Measurements from ENCODE around the gene CST7.

The CST7 gene

GRCh38 chr20:24909086-24909780, 39.8 kb upstream of the CST7 start:
- DNase-seq = no peak
- H3K27me3 ChIP-seq (ENCODE audit: insufficient read depth, low read length, poor library complexity) = no peaks in the 10 kb centered on the region
- no peaks in the 10 kb centered on the region for H3K4me1 ChIP-seq (ENCODE audit: insufficient read depth, low read length)
- H3K9ac ChIP-seq (ENCODE audit: low read depth, low read length) = no peak overlapping the region
- H3K4me3 ChIP-seq (ENCODE audit: low read depth in 1 of 2, low read length in 2 of 2) = no peak overlapping the region
- no peak overlapping the region for H2AFZ ChIP-seq (ENCODE audit: low read depth, low read length)
- H3K9me3 ChIP-seq (ENCODE audit: insufficient read depth, low read length, severe bottlenecking) = peaks cover 18% of the 10 kb centered on the region
- TF ChIP-seq EZH2 (IDR thresholded peaks at IDR 0.05; ENCODE audit: borderline replicate concordance, low read depth, low read length, severe bottlenecking) (no peak), CTCF (IDR thresholded peaks at IDR 0.05; ENCODE audit: borderline replicate concordance, extremely low read depth, low read length, poor library complexity, severe bottlenecking) (no peak)
- no peaks in the 10 kb centered on the region for H3K36me3 ChIP-seq (ENCODE audit: insufficient read depth, low read length)
- ATAC-seq (ENCODE audit: insufficient read depth, low read depth) = no peak
- H3K4me2 ChIP-seq (ENCODE audit: insufficient read depth, low read length) = no peak overlapping the region
- no peaks in the 10 kb centered on the region for H4K20me1 ChIP-seq (ENCODE audit: insufficient read depth, low read length)
- no peaks in the 10 kb centered on the region for H3K79me2 ChIP-seq (ENCODE audit: insufficient read depth, low read length)
- H3K27ac ChIP-seq (ENCODE audit: low read length) = no peak overlapping the region

GRCh38 chr20:24909861-24910260, 39.2 kb upstream of the CST7 start:
- H4K20me1 ChIP-seq (ENCODE audit: insufficient read depth, low read length) = no peaks in the 10 kb centered on the region
- TF ChIP-seq EZH2 (IDR thresholded peaks at IDR 0.05; ENCODE audit: borderline replicate concordance, low read depth, low read length, severe bottlenecking) = no peak
- TF ChIP-seq CTCF (IDR thresholded peaks at IDR 0.05; ENCODE audit: borderline replicate concordance, extremely low read depth, low read length, poor library complexity, severe bottlenecking) = no peak
- H3K9ac ChIP-seq (ENCODE audit: low read depth, low read length) = no peak overlapping the region
- no peak overlapping the region for H3K4me3 ChIP-seq (ENCODE audit: low read depth in 1 of 2, low read length in 2 of 2)
- peaks cover 18% of the 10 kb centered on the region for H3K9me3 ChIP-seq (ENCODE audit: insufficient read depth, low read length, severe bottlenecking)
- DNase-seq (no peak), ATAC-seq (ENCODE audit: insufficient read depth, low read depth) (no peak)
- H3K4me2 ChIP-seq (ENCODE audit: insufficient read depth, low read length) = no peak overlapping the region
- no peaks in the 10 kb centered on the region for H3K79me2 ChIP-seq (ENCODE audit: insufficient read depth, low read length)
- H2AFZ ChIP-seq (ENCODE audit: low read depth, low read length) = no peak overlapping the region
- H3K36me3 ChIP-seq (ENCODE audit: insufficient read depth, low read length) = no peaks in the 10 kb centered on the region
- no peak overlapping the region for H3K27ac ChIP-seq (ENCODE audit: low read length)
- no peaks in the 10 kb centered on the region for H3K4me1 ChIP-seq (ENCODE audit: insufficient read depth, low read length)
- H3K27me3 ChIP-seq (ENCODE audit: insufficient read depth, low read length, poor library complexity) = no peaks in the 10 kb centered on the region

GRCh38 chr20:24910461-24910860, 38.6 kb upstream of the CST7 start:
- Histone ChIP-seq H4K20me1 (ENCODE audit: insufficient read depth, low read length) (no peaks in the 10 kb centered on the region), H3K79me2 (ENCODE audit: insufficient read depth, low read length) (no peaks in the 10 kb centered on the region), H3K4me1 (ENCODE audit: insufficient read depth, low read length) (no peaks in the 10 kb centered on the region), H2AFZ (ENCODE audit: low read depth, low read length) (no peak overlapping the region), H3K4me2 (ENCODE audit: insufficient read depth, low read length) (no peak overlapping the region), H3K36me3 (ENCODE audit: insufficient read depth, low read length) (no peaks in the 10 kb centered on the region), H3K9me3 (ENCODE audit: insufficient read depth, low read length, severe bottlenecking) (peaks cover 18% of the 10 kb centered on the region), H3K27me3 (ENCODE audit: insufficient read depth, low read length, poor library complexity) (no peaks in the 10 kb centered on the region), H3K9ac (ENCODE audit: low read depth, low read length) (no peak overlapping the region), H3K27ac (ENCODE audit: low read length) (no peak overlapping the region), H3K4me3 (ENCODE audit: low read depth in 1 of 2, low read length in 2 of 2) (no peak overlapping the region)
- DNase-seq (no peak), ATAC-seq (ENCODE audit: insufficient read depth, low read depth) (no peak)
- TF ChIP-seq CTCF (IDR thresholded peaks at IDR 0.05; ENCODE audit: borderline replicate concordance, extremely low read depth, low read length, poor library complexity, severe bottlenecking) (no peak), EZH2 (IDR thresholded peaks at IDR 0.05; ENCODE audit: borderline replicate concordance, low read depth, low read length, severe bottlenecking) (no peak)

Data from DND-41 (cell line).